Measurements from ENCODE around the gene ARL14EPL. TPM values are rescaled to one million over a fixed set of nuclear protein-coding genes. Genes with fewer than 3 reads are reported as not detected.

ARL14EPL gene
- total RNA-seq, 4 donors from 2014 or later, result not detected

GRCh38 chr5:116068028-116068632 lies 35.9 kb downstream of the ARL14EPL start:
- Histone ChIP-seq H3K4me3 (no peak overlapping the region), H3K27me3 (peaks cover 0 to 9% (median 0%) of the 10 kb centered on the region in 4 donors), H3K4me1 (no peaks in the 10 kb centered on the region), H3K36me3 (no peaks in the 10 kb centered on the region), H3K27ac (no peak overlapping the region), H3K9me3 (no peaks in the 10 kb centered on the region)
- no peak for DNase-seq
- no peak for TF ChIP-seq POLR2A (IDR thresholded peaks at IDR 0.05)
- peak; percentile 44 to 84 (median 78) for TF ChIP-seq CTCF (IDR thresholded peaks at IDR 0.05)
- intact Hi-C loops (cut with DNase I), result no loop called here
- 9 to 13% methylated on average over 4 of the region's 4 CpGs for WGBS, 2 donors

- no peak for TF ChIP-seq POLR2A (IDR thresholded peaks at IDR 0.05)
- TF ChIP-seq CTCF (IDR thresholded peaks at IDR 0.05), result no peak
- WGBS, 2 donors, result 100% methylated on average over 1 of the region's 1 CpG
- Histone ChIP-seq H3K36me3 (no peaks in the 10 kb centered on the region), H3K27ac (no peak overlapping the region), H3K4me1 (no peaks in the 10 kb centered on the region), H3K9me3 (no peaks in the 10 kb centered on the region), H3K27me3 (peaks cover 0 to 8% (median 0%) of the 10 kb centered on the region in 4 donors), H3K4me3 (no peak overlapping the region)
- intact Hi-C loops (cut with DNase I), result no loop called here
- no peak for DNase-seq
Observed at GRCh38 chr5:116071211-116071610, 38.9 kb downstream of the ARL14EPL start.

- 58% methylated on average over 6 of the region's 6 CpGs for WGBS, 2 donors
Observed at GRCh38 chr5:116075191-116075831, 43.0 kb downstream of the ARL14EPL start.

GRCh38 chr5:116076496-116076895 lies 44.2 kb downstream of the ARL14EPL start:
- TF ChIP-seq CTCF (IDR thresholded peaks at IDR 0.05), result no peak
- no peak for TF ChIP-seq POLR2A (IDR thresholded peaks at IDR 0.05)
- H3K4me1 ChIP-seq, result no peaks in the 10 kb centered on the region
- no peaks in the 10 kb centered on the region for H3K27me3 ChIP-seq
- H3K9me3 ChIP-seq, result no peaks in the 10 kb centered on the region
- no peaks in the 10 kb centered on the region for H3K36me3 ChIP-seq
- DNase-seq, result no peak
- intact Hi-C loops (cut with DNase I), result no loop called here
- 36 to 41% methylated on average over 1 of the region's 1 CpG for WGBS, 2 donors
- H3K4me3 ChIP-seq, result no peak overlapping the region
- H3K27ac ChIP-seq, result no peak overlapping the region

More at GRCh38 chr5:116075191-116075831, 43.0 kb downstream of the ARL14EPL start:
- no peaks in the 10 kb centered on the region for H3K9me3 ChIP-seq
- intact Hi-C loops (cut with DNase I), result no loop called here
- H3K4me3 ChIP-seq, result no peak overlapping the region
- no peak for DNase-seq
- H3K36me3 ChIP-seq, result no peaks in the 10 kb centered on the region
- no peaks in the 10 kb centered on the region for H3K27me3 ChIP-seq
- no peak overlapping the region for H3K27ac ChIP-seq
- H3K4me1 ChIP-seq, result no peaks in the 10 kb centered on the region
- TF ChIP-seq POLR2A (IDR thresholded peaks at IDR 0.05) (no peak), CTCF (IDR thresholded peaks at IDR 0.05) (no peak)

- no peaks in the 10 kb centered on the region for H3K9me3 ChIP-seq
- intact Hi-C loops (cut with DNase I), result no loop called here
- WGBS, 2 donors, result 77 to 90% methylated on average over 5 of the region's 5 CpGs
Observed at GRCh38 chr5:116078199-116078598, 45.9 kb downstream of the ARL14EPL start.

More at GRCh38 chr5:116078199-116078598, 45.9 kb downstream of the ARL14EPL start:
- Histone ChIP-seq H3K4me1 (no peaks in the 10 kb centered on the region), H3K4me3 (no peak overlapping the region), H3K27me3 (no peaks in the 10 kb centered on the region), H3K36me3 (no peaks in the 10 kb centered on the region), H3K27ac (no peak overlapping the region)
- TF ChIP-seq CTCF (IDR thresholded peaks at IDR 0.05) (no peak), POLR2A (IDR thresholded peaks at IDR 0.05) (no peak)
- DNase-seq, result no peak
